ENCODE data around the gene BARHL1.

BARHL1 gene

DNA sequence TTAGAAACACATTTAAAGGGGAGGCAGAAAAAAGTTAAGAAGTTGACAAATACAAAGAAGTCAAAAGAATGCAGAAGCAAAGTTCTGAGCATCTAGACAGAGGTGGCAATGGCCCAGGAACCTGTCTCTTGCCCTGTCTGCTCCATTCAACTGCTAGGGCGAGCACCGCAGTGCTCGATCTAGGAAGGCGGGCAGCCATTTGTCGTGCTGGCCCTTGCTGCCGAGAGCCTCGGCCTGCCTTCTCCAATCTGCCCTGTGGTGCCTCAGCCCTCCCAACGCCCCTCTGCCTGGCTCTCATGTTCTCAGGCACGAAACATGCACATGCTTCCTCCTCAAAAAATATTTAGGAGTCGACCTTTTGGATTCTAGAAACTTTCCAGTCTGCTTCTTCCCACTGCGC, 45.2 kb downstream of the BARHL1 start (continued):
- TF ChIP-seq, protein P1, sequence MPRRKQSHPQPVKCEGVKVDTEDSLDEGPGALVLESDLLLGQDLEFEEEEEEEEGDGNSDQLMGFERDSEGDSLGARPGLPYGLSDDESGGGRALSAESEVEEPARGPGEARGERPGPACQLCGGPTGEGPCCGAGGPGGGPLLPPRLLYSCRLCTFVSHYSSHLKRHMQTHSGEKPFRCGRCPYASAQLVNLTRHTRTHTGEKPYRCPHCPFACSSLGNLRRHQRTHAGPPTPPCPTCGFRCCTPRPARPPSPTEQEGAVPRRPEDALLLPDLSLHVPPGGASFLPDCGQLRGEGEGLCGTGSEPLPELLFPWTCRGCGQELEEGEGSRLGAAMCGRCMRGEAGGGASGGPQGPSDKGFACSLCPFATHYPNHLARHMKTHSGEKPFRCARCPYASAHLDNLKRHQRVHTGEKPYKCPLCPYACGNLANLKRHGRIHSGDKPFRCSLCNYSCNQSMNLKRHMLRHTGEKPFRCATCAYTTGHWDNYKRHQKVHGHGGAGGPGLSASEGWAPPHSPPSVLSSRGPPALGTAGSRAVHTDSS (tag by site-specific recombination; IDR thresholded peaks at IDR 0.05): no peak

DNA sequence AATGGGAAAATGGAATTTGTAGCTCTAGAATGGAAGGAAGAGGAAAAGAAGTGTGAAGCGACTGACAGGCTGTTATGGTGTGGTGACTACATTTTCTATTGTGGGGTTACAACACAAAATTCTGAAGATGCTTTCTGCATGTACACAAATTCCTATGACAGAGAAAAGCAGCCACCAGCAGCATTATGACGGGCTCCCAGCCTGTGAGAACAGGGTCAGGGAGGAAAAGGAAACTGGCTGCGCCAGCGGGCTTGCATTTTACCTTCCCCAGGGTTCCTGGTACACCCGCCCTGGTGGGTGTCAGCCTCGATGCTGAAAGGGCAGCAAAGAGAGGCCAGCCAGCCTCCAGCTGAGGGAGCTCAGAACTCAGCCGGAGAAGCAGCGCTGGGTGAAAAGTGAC, 46.3 kb downstream of the BARHL1 start:
- ChIA-PET POLR2A (no interaction called here), CTCF (no interaction called here)
- Histone ChIP-seq H3K36me3 (ENCODE audit: control insufficient read depth in 2 of 2, insufficient read depth in 1 of 2, low read length in 2 of 2) (peaks cover 3 to 66% of the 10 kb centered on the region in 2 experiments; a peak in 2 of 3 replicates), H3K4me3 (ENCODE audit: low read depth, low read length) (no peak overlapping the region), H3K4me1 (ENCODE audit: control insufficient read depth, insufficient read depth, low read length) (no peaks in the 10 kb centered on the region), H3K9me3 (ENCODE audit: control insufficient read depth, insufficient read depth, low read depth, low read length) (no peaks in the 10 kb centered on the region), H3K27ac (ENCODE audit: extremely low read depth, low read depth, low read length) (no peak overlapping the region)
- TF ChIP-seq, protein P1 (tag by site-specific recombination; IDR thresholded peaks at IDR 0.05): no peak
- TF ChIP-seq PRDM10 (tag by site-specific recombination; IDR thresholded peaks at IDR 0.05) (no peak), ZNF747 (tag by site-specific recombination; IDR thresholded peaks at IDR 0.05) (no peak), ZNF791 (tag by site-specific recombination; IDR thresholded peaks at IDR 0.05) (no peak), SALL2 (tag by site-specific recombination; IDR thresholded peaks at IDR 0.05; ENCODE audit: borderline replicate concordance) (no peak), ZNF155 (tag by site-specific recombination; IDR thresholded peaks at IDR 0.05) (no peak), ZFP69B (tag by site-specific recombination; IDR thresholded peaks at IDR 0.05) (no peak), ZNF707 (tag by site-specific recombination; IDR thresholded peaks at IDR 0.05) (no peak), ZEB2 (tag by site-specific recombination; IDR thresholded peaks at IDR 0.05) (no peak), ZSCAN30 (tag by site-specific recombination; IDR thresholded peaks at IDR 0.05) (no peak), ZNF692 (tag by site-specific recombination; IDR thresholded peaks at IDR 0.05) (no peak), OVOL3 (tag by site-specific recombination; IDR thresholded peaks at IDR 0.05) (no peak), ZNF585B (tag by site-specific recombination; IDR thresholded peaks at IDR 0.05) (no peak), ZNF19 (tag by site-specific recombination; IDR thresholded peaks at IDR 0.05; ENCODE audit: low read depth) (no peak), OSR2 (tag by site-specific recombination; IDR thresholded peaks at IDR 0.05) (no peak), ELK4 (IDR thresholded peaks at IDR 0.05; ENCODE audit: borderline replicate concordance, low read depth, low read length) (no peak), ZNF514 (tag by site-specific recombination; IDR thresholded peaks at IDR 0.05) (no peak)
- TF ChIP-seq, protein P2, sequence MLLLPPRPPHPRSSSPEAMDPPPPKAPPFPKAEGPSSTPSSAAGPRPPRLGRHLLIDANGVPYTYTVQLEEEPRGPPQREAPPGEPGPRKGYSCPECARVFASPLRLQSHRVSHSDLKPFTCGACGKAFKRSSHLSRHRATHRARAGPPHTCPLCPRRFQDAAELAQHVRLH (tag by site-specific recombination; IDR thresholded peaks at IDR 0.05): no peak
- TF ChIP-seq, protein P3, sequence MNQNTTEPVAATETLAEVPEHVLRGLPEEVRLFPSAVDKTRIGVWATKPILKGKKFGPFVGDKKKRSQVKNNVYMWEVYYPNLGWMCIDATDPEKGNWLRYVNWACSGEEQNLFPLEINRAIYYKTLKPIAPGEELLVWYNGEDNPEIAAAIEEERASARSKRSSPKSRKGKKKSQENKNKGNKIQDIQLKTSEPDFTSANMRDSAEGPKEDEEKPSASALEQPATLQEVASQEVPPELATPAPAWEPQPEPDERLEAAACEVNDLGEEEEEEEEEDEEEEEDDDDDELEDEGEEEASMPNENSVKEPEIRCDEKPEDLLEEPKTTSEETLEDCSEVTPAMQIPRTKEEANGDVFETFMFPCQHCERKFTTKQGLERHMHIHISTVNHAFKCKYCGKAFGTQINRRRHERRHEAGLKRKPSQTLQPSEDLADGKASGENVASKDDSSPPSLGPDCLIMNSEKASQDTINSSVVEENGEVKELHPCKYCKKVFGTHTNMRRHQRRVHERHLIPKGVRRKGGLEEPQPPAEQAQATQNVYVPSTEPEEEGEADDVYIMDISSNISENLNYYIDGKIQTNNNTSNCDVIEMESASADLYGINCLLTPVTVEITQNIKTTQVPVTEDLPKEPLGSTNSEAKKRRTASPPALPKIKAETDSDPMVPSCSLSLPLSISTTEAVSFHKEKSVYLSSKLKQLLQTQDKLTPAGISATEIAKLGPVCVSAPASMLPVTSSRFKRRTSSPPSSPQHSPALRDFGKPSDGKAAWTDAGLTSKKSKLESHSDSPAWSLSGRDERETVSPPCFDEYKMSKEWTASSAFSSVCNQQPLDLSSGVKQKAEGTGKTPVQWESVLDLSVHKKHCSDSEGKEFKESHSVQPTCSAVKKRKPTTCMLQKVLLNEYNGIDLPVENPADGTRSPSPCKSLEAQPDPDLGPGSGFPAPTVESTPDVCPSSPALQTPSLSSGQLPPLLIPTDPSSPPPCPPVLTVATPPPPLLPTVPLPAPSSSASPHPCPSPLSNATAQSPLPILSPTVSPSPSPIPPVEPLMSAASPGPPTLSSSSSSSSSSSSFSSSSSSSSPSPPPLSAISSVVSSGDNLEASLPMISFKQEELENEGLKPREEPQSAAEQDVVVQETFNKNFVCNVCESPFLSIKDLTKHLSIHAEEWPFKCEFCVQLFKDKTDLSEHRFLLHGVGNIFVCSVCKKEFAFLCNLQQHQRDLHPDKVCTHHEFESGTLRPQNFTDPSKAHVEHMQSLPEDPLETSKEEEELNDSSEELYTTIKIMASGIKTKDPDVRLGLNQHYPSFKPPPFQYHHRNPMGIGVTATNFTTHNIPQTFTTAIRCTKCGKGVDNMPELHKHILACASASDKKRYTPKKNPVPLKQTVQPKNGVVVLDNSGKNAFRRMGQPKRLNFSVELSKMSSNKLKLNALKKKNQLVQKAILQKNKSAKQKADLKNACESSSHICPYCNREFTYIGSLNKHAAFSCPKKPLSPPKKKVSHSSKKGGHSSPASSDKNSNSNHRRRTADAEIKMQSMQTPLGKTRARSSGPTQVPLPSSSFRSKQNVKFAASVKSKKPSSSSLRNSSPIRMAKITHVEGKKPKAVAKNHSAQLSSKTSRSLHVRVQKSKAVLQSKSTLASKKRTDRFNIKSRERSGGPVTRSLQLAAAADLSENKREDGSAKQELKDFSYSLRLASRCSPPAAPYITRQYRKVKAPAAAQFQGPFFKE (tag by site-specific recombination; IDR thresholded peaks at IDR 0.05; ENCODE audit: borderline replicate concordance): no peak
